HG03175 (cell line): ENCODE results near the gene SMIM10L2A.
"Not testable (repeated sequence)": the region's sequence is repeated elsewhere in the genome, so short reads cannot be mapped to it uniquely, and the experiment has no call there.

Source experiments
- ATAC-seq: cut with Tn5 transposase; IDR thresholded peaks from one replicate; pipeline ENCODE4 v1.9.1; 2021; ENCODE audit warnings: mild to moderate bottlenecking, moderate library complexity; ENCODE audit not compliant: unreplicated experiment

Gene SMIM10L2A

DNA sequence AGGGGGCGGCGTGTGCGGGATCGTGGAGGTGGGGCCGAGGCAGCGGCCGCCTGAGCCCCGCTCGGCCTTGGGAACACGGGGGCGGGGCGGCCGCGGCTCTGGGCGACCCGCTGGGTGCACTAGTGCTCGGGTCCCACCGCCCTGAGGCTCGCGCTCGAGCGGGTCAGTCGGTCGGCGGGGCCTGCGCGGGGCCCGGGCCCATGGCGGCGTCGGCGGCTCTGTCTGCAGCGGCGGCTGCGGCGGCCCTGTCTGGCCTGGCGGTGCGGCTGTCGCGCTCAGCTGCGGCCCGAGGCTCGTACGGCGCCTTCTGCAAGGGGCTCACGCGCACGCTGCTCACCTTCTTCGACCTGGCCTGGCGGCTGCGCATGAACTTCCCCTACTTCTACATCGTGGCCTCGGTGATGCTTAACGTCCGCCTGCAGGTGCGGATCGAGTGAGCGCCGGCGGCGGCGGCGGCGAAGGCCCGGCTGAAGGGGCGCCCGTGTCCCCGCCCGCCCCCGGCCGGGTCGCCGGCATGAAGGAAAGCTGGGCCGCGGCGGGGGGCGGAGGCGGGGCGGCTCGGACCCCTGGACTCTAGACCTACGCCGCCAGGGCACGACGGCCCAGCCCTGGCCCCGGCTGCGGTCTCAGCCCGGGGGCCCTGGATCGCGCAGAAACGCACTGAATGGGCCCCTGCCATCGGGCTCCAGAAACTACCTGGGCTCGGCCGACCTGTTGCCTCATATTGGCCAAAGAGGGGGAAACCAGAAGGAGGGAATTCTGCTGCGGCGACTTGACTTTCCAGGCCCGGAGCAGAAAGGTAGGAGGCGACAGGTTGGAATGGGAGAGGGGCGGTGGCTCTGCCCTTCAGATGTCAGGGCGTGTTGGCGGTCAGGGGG lies at the start of gene SMIM10L2A:
SMIM10L2A (plus strand) TSS at position 13 of the 878 bp plus-strand sequence; CDS start at position 201, 188 bp downstream.
- ATAC-seq = peak; percentile 51

DNA sequence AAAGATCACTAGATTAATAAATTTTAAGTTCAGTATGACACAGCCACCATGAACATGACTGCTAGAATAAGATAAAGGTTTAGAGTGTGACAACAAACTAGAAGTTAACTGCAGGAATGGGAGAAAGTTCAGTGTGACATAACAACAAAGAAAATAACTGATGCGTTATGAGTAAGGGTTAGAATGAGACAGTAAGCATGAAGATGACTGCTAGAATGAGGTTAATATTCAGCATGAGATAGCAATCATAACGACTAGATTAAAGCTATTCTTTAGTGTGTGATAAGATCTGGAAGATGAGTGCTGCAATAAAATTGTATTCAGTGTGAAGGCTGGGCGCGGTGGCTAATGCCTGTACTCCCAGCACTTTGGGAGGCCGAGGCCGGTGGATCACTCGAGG lies 48.4 kb upstream of the SMIM10L2A start:
- no peak for ATAC-seq

DNA sequence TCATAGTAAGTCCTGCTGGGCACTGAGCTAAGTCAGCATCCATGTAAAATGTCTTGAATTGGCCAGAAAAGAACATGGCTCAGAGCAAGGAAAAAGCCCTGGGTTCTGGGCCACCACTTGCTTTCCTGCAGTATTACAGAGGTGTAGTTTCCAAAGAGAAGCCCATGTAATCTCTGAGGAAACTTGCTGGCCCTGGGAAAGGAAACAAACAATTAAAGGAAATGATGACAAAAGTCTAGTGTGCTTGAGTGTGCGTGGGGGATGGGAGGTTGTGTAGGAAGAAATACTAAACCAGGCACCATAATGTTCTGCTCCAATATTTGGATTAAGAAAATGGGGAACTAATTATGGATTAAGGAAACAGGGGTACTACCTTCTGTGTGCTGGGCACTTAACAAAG lies 39.5 kb upstream of the SMIM10L2A start:
- ATAC-seq = no peak

DNA sequence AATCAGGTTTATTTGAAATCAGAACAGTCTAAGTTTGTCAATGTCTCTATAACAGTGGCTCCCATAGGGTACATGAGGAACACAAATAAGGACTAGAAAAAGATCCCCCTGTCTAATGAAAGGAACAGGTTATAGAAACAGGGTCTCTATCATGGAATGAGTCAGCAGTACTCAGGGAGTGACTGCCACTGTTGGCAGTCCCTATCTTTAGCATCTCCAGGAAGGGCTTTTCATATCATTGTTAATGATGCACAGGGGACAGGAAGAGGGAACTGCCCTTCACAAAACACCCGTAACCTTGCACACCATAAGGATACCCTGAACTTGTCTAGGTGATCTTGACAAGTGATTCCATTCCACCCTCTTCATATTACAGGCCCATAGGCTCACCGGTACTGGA lies 38.5 kb upstream of the SMIM10L2A start:
- ATAC-seq = no peak

DNA sequence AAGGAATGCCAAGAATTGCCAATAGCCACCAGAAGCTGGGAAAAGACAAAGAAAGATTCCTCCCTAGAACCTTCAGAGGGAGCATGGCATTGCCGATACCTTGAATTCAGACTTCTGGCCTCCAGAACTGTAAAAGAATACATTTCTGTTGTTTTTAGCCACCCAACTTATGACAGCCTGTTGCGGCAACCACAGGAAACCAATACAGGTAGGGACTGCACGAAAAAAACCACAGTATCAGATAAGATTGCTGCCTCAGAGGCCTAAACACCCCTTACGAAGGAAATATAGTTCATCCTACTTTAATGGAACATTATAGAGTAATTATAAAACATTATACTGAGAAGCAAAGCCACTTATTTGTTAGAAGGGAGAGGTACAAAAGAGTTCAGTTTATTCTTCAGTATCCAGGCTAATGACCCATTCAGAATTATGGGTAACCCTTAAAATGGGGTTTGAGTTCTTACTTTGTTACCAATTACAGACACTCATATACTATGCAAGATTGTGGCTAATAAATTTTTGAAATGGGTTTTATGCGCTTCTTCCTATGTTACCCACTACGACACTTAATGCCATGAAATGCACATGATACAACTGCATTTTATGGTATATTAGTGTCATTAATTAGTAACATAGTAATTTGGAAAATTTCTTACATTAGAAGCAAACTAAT lies 37.4 kb upstream of the SMIM10L2A start:
- no peak for ATAC-seq

DNA sequence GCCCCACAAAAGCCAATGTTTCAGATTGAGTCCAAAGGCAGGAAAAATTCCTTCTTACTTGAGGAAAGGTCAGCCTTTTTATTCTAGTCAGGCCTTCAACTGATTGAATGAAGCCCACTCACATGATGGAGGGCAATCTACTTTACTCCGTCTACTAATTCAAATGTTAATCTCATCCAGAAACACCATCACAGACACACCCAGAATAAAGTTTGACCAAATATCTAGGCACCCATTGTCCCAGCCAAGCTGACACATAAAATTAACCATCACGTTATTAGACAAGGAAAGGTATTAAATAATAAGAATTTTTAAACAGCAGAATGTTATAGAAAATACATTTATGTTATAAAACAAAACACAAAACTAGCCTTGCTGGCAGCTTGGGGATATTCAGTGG lies 32.9 kb upstream of the SMIM10L2A start:
- ATAC-seq = no peak

DNA sequence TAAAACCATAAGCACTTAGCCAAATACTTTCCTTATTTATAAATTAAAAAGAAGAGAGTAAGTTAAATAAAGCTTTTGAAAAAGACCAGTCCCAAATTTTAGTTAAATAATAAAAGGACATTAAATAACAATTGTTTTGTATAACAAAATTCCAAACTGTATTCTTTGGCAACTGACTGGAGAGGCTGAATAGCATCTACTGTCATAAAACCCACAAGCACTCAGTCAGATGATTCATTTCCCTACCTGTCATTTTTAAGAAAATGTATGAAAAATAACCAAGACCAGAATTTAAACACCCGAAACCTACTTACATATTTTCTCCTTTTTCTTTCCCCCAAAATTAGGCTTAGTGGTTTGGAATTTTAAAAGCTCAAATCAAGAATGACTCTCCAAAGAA lies 32.5 kb upstream of the SMIM10L2A start:
- no peak for ATAC-seq

DNA sequence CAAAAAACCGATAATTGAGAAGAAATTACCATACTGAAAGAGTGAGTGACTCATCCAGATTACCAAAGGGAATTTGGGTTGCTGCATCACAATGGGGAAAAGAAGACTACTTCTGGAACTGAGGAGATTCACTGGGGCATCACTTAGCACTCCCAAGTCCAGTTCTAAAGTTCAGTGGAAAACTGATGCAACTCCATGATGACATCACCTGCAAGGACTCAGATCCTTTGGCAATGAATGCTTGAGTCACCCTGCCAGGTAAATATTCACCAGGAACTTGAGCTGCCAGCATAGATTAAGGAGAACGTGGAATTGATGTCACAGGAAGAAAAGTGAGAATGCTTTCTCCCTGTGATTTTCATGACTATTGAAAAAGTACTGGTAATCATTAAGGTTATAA lies 32.0 kb upstream of the SMIM10L2A start:
- ATAC-seq = no peak

DNA sequence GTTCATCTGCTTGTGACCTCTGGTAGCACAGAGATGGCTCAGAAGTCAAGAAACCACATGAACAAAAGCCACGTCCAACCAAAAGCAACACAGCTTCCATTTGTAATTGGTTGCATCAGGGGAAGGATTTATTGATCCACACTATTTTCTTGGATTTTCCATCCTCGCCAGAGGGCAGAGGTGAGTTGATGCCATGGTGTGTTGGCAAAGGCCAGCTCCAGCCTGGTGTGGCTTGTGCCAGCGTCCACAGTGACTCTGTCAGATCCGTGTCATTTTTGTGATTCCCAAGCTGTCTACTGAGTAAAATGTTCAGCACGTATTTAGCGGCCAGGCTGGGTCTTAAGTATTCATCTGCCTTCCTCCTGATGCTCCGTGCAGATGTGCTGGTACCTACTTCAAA lies 30.0 kb upstream of the SMIM10L2A start:
- no peak for ATAC-seq

DNA sequence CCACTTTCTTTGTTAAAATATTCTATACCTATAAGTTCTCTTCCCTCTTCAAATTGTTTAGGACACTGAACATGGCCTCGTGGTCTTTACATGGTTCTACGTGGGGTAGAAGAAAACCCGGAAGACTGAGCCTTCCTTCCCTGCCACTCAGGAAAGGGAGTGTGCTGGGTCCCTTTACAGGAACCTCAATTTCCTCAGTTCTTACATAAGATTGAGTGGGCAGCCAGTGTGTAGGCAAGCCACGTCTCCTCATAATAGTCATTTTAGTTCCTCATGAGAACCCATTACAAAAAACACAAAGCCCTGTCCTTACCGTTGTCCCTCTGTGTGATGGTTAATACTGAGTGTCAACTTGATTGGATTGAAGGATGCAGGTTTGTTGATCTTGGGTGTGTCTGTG lies 28.7 kb upstream of the SMIM10L2A start:
- ATAC-seq = no peak

DNA sequence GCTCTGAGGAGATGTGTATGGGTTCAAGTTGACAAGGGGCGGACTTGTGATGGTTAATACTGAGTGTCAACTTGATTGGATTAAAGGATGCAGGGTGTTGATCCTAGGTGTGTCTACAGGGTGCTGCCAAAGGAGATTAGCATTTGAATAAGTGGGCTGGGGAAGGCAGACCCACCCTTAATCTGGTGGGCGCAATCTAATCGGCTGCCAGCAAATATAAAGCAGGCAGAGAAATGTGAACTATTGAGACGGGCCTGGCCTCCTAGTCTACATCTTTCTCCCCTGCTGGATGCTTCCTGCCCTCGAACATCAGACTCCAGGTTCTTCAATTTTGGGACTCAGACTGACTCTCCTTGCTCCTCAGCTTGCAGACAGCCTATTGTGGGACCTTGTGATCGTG lies 26.7 kb upstream of the SMIM10L2A start:
- no peak for ATAC-seq

DNA sequence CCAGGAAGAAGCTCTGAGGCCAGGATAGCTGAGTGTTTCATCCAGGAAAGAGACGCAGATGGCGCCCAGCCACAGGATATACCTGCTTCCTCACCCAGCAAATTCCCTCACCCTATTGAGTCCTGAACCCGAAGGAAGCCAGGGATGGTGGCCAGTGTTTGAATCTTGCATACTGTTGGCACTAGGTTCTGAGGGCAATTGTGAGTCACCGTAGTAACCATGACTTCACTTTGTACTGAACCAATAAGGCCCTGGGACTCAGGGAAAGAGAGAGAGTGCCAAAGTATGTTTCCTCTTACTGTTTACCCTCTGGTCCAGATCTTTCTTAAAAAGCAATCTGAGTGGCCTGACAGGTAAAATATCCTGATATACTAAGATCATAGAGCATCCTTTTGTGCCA lies 25.6 kb upstream of the SMIM10L2A start:
- no peak for ATAC-seq

DNA sequence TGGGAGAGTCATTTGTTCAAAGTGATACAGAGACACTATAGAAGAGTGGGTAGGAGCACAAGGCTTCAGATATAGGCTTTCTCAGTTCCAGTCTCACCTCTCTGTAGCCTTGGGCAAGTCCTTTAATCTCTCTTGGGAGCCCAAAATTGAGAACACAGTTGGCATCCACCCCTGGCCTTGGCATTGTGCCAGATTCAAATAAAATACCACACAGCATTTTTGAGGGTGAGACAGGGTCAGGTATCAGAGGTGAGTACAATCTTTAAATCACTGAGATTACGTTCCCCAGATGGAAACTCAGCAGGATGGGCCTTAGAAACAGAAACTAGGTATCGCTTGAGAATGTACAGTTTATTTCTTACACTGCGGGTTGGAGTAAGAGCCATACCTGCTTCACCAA lies 25.2 kb upstream of the SMIM10L2A start:
- ATAC-seq = no peak

DNA sequence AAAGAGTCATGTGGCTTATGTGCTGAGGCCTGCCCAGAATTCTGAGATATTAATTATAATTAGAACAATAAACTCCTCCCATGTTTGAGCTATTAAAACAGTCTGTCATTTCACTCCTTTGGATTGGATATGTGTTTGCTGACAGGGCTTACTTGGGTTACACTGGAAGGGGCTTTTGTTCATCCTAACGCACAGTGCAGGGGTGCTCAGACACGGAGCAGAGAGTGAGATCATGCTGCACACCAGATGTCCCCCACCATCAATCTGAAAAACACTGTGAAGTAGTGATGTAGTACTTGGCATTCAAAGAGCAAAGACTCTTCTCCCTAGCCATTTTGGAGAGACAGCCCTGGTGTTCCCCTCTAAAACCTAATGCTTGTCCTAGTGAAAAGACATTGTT lies 24.1 kb upstream of the SMIM10L2A start:
- no peak for ATAC-seq

DNA sequence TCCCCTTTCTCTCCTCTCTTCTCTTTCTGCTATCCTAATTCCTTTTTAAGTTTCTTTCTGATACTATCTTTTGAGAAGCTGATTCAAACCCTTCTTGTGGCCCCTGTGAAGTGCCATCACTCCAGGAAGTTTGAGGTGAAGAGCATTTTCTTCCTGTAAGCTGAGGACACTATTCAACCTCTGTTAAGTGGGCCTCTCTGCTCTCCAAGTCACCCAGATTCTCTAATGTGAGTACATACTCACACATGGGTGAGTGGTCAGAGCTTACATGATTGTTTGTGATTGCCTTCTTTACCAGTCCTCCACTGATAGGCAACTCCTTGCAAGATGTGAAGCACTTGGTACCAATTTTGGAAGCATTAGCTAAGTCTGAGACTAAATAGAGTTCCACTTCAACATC lies 18.4 kb upstream of the SMIM10L2A start:
- ATAC-seq = no peak

DNA sequence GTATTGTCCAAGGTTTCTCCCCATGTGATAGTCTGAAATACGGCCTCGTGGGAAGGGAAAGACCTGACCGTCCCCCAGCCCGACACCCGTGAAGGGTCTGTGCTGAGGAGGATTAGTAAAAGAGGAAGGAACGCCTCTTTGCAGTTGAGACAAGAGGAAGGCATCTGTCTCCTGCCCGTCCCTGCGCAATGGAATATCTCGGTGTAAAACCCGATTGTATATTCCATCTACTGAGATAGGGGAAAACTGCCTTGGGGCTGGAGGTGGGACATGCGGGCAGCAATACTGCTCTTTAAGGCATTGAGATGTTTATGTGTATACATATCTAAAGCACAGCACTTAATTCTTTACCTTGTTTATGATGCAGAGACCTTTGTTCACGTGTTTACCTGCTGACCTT lies 15.3 kb upstream of the SMIM10L2A start:
- not testable (repeated sequence) for ATAC-seq

DNA sequence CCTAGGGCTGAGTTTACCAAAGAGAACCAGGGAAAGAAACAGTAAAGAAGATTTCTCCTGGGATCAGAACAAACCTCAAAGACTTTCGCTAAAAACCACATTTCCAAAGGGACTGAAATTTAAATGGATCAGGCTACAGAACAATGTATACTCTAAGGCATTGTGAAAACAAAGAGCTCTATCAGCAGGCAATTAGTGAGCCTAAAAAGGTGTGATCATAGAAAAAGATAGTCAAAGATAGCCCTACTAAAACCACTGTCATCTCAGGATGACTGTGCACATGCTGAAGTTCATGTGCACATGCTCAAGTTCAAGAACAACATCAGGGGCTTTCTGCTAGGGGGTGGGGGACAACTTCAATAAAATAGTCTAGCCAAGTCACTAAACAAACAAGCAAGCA lies 12.9 kb upstream of the SMIM10L2A start:
- no peak for ATAC-seq

DNA sequence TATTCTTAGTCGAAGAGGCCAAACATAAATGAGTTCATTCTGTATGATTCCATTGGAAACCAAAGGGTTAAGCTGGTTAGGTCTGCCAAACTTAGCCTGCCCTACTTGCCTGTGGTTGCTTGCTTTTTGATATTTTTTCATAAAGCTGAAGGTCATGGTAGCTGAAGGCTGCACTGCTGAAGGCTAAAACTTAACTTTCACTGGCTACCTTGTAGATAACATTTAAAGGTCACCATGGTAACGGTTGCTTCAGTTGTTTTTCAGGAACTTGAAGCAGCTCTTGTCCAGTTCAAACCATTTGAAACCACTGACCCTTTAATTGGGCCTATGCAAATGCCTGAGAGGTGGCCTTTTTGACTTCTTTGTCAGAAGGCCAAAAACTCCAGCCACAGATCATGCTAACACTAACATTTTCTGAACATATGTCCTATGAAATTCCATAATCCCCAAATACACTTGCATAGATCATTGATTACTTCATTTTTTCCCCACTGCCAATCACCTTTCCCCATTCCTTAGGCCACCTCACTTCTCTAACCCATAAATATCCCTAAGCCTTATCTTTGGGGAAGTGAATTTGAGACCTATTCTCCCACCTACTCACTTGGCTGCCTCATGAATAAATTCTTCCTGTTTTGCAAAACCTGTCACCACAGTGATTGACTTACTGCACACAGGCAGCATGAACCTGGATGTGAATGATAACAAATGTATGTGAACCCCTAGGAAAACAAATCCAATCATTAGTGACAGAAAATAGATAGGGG lies 10.7 kb upstream of the SMIM10L2A start:
- no peak for ATAC-seq

DNA sequence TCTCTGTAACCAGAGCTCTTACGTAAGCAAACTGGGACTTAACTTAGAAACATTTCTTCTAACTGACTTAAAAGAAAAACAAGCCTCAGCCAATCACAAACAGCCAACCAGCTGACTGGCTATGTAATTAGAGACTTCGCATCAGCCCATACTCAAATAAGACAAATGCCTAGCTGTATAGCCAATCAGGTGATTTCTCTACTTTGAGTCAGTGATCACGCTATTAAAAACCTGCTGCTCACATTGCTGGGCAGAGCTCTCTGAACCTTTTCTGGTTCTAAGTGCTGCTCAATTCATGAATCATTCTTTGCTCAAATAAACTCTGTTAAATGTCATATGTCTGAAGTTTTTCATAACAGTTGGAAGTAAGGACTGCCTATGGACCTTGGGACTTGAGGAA lies 9.9 kb upstream of the SMIM10L2A start:
- ATAC-seq = no peak

DNA sequence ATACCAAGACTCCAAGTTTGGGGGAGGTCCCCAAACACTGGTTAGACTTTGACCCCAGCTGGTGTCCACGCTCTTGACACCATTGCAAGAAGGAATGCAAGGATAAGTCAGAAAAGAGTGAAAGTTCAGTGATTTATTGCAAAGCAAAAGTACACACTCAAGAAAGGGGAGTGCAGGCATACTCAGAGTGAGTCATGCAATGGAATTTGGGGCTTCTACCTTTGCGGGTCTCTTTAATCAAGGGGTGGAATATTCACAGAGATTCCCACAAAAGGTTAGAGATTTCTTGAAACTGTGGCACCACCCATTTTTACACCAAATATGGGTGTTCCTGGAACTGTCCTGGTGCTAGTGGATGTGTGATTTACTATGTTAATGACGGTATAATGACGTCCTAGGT lies 5.2 kb upstream of the SMIM10L2A start:
- no peak for ATAC-seq

DNA sequence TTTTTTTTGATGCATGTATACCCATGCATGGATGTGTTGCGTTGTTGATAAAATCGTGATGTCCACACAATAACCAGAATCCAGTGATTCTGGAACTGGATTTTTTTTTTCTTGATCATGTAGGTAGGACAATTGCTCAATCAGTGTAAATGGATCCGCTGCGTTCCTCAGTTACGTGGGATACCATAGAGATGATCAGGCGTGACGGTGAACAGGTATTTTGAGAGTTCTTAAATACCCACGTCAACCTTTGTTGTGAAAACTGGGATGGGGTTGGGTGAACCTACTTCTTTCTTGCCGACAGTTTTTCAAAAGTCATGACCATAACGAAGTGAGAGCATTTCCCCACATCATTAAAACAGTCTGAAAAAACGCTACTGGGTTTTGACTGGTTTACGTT lies 913 bp upstream of the SMIM10L2A start:
- no peak for ATAC-seq

DNA sequence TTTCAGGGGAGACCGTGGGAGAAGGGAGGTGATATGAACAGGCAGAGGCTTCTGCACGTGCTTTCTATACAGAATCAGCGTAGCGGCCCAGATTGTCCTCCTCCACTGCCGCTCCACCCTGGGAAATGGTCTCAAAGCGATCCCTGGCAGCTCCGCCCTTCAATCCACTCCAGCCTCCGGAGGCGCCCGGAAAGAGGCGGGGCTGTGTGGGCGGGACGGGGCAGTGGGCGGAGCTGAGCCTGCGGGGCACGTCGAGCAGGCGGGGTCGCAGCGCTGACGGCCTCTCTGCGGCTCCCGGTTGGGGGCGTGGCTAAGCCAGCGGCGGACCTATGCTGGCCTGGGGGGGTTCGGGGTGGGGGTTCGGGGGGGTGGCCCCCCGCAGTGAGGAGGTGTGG lies 210 bp upstream of the SMIM10L2A start:
- peak; percentile 88 for ATAC-seq
